Hepatocyte (in vitro differentiated cells): ENCODE data around the gene SAMD13. TPM values are rescaled to one million over a fixed set of nuclear protein-coding genes. Genes with fewer than 3 reads are reported as not detected.

Experiments
- DNase-seq: peaks from one replicate; pipeline ENCODE4 v3.0.0-alpha.2; 2016; ENCODE audit warnings: low spot score
- H2AFZ ChIP-seq: fragments of 200-600 bp; sonication (generic); 2 replicates; pipeline ENCODE4 v1.6.0; 2016; ENCODE audit warnings: antibody characterized with exemption, mild to moderate bottlenecking
- H3K27ac ChIP-seq: fragments of 200-600 bp; sonication (generic); 2 replicates; pipeline ENCODE4 v1.5.1; 2016; ENCODE audit warnings: mild to moderate bottlenecking
- H3K27me3 ChIP-seq: fragments of 200-600 bp; sonication (generic); 2 replicates; pipeline ENCODE4 v1.6.1; 2016
- H3K36me3 ChIP-seq: fragments of 200-600 bp; sonication (generic); replicated peaks from 2 replicates; pipeline ENCODE4 v1.5.1; 2016; ENCODE audit warnings: low read depth; ENCODE audit not compliant: insufficient read depth
- H3K4me1 ChIP-seq: fragments of 200-600 bp; sonication (generic); 2 replicates; pipeline ENCODE4 v1.5.1; 2016; ENCODE audit warnings: mild to moderate bottlenecking, moderate library complexity; ENCODE audit not compliant: insufficient read depth
- H3K4me2 ChIP-seq: fragments of 200-600 bp; sonication (generic); 2 replicates; pipeline ENCODE4 v1.6.0; 2016
- H3K4me3 ChIP-seq: fragments of 200-600 bp; sonication (generic); 2 replicates; pipeline ENCODE4 v1.5.1; 2016; ENCODE audit warnings: mild to moderate bottlenecking
- H3K79me2 ChIP-seq: fragments of 200-600 bp; sonication (generic); 2 replicates; pipeline ENCODE4 v1.6.0; 2017; ENCODE audit warnings: mild to moderate bottlenecking
- H3K9me2 ChIP-seq: fragments of 200-600 bp; sonication (generic); replicated peaks from 2 replicates; pipeline ENCODE4 v1.6.0; 2017; ENCODE audit warnings: mild to moderate bottlenecking; ENCODE audit not compliant: insufficient read depth
- H3K9me3 ChIP-seq: fragments of 200-600 bp; sonication (generic); 2 replicates; pipeline ENCODE4 v1.5.1; 2016; ENCODE audit warnings: low read depth, mild to moderate bottlenecking
- H4K20me1 ChIP-seq: fragments of 200-600 bp; sonication (generic); 2 replicates; pipeline ENCODE4 v1.6.0; 2016; ENCODE audit warnings: mild to moderate bottlenecking; ENCODE audit not compliant: insufficient read depth, poor library complexity, severe bottlenecking
- EZH2 ChIP-seq: fragments of 200-600 bp; sonication (generic); IDR thresholded peaks from 2 replicates; pipeline ENCODE4 v1.6.1; 2016; ENCODE audit warnings: antibody characterized with exemption, mild to moderate bottlenecking, borderline replicate concordance
- EZH2phosphoT487 ChIP-seq: fragments of 200-600 bp; sonication (generic); IDR thresholded peaks from one replicate; pipeline ENCODE4 v1.6.1; 2018; ENCODE audit warnings: antibody characterized with exemption, mild to moderate bottlenecking, low read depth, moderate library complexity; ENCODE audit not compliant: unreplicated experiment, severe bottlenecking
- WGBS: methylation state at CpG from one replicate; pipeline ENCODE4 v1.1.6; 2016; ENCODE audit warnings: low lambda C conversion rate; ENCODE audit errors: missing lambda C conversion rate; 5-methylcytosine and 5-hydroxymethylcytosine counted together
- polyA plus RNA-seq: library from polyadenylated mRNA; unstranded; fragments of >200 nt; fragmentation: Nextera tagmentation; extraction: Ambion mirVana; gene quantifications from 2 replicates; pipeline ENCODE4 v1.2.1, GENCODE V29; 2016
- total RNA-seq: library from RNA; depleted of rRNA; stranded (reverse); fragments of >200 nt; gene quantifications from 2 replicates; pipeline ENCODE4 v1.2.3, GENCODE V29; 2014
- TF ChIP-seq, protein P1 (sequence below): fragments of 200-600 bp; sonication (generic); IDR thresholded peaks from 2 replicates; pipeline ENCODE4 v1.5.1; 2016; ENCODE audit warnings: antibody characterized with exemption, mild to moderate bottlenecking; ENCODE audit not compliant: poor library complexity

Gene SAMD13
- total and polyA plus RNA-seq, 2 experiments from 2014 or later, result 0.88 to 2.4 TPM

DNA sequence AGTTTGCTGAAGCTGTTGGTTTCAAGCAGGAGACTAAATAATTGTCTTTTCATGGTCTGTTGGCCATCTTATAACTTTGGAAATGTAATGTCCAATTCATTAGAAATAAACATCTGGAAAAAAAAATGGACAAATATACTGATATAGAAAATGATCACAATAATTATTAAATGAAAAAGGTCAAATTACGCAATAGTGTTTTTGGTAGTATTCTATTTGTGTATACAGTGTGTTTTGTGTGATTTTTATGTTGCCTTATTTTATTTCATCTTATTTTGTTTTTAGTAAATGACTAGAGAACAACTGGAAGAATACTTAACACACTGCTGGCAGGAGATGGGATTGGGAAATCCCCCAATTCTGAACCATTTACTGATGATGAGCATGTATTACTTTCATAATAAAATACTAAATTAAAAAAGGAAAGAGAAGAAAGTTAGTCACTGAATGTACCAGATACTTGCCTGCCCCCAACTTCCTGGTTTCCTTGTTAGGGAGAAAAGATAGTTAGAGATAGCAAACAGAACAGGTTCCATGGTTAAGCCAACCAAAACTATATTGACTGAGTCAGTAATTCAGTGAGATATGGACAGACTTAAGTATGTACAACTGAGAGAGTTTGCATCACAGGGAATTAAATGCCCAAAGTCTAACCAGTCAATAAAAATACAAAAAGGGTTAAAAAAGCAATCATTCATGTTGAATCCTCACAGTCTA lies 24.0 kb upstream of the SAMD13 start:
- Histone ChIP-seq H3K36me3 (no peaks in the 10 kb centered on the region), H3K27ac (no peak overlapping the region), H3K9me3 (no peaks in the 10 kb centered on the region), H3K4me3 (no peak overlapping the region), H2AFZ (no peak overlapping the region), H3K4me1 (no peaks in the 10 kb centered on the region), H4K20me1 (no peaks in the 10 kb centered on the region), H3K4me2 (no peak overlapping the region), H3K27me3 (no peaks in the 10 kb centered on the region), H3K9me2 (no peaks in the 10 kb centered on the region), H3K79me2 (no peaks in the 10 kb centered on the region)
- WGBS, result 95% methylated on average over 1 of the region's 1 CpG
- DNase-seq, result no peak
- TF ChIP-seq EZH2phosphoT487 (no peak), EZH2 (no peak)
- TF ChIP-seq, protein P1, sequence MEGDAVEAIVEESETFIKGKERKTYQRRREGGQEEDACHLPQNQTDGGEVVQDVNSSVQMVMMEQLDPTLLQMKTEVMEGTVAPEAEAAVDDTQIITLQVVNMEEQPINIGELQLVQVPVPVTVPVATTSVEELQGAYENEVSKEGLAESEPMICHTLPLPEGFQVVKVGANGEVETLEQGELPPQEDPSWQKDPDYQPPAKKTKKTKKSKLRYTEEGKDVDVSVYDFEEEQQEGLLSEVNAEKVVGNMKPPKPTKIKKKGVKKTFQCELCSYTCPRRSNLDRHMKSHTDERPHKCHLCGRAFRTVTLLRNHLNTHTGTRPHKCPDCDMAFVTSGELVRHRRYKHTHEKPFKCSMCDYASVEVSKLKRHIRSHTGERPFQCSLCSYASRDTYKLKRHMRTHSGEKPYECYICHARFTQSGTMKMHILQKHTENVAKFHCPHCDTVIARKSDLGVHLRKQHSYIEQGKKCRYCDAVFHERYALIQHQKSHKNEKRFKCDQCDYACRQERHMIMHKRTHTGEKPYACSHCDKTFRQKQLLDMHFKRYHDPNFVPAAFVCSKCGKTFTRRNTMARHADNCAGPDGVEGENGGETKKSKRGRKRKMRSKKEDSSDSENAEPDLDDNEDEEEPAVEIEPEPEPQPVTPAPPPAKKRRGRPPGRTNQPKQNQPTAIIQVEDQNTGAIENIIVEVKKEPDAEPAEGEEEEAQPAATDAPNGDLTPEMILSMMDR, result no peak

DNA sequence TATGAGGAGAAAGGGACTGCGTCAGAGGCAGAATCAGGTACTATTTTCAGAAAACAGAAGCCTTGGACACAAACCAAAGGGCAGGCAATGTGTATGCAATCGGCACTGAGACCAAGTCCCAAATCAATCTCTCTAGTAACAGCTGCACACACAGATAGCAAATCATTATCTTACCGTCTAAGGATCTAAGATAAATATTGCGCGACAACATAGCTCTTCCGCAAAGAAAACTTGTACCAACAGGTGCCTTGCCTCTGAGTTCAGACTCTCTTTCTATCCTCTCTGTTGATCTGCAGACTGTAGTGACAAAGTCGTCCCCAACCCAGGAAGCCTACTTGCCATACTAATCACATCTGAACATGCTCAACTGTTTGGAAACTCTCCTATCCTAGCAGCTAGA lies 22.6 kb upstream of the SAMD13 start:
- Histone ChIP-seq H3K9me3 (no peaks in the 10 kb centered on the region), H3K9me2 (no peaks in the 10 kb centered on the region), H3K4me3 (no peak overlapping the region), H3K27me3 (no peaks in the 10 kb centered on the region), H3K27ac (peak overlapping the region; percentile 38), H3K4me1 (no peaks in the 10 kb centered on the region), H3K36me3 (no peaks in the 10 kb centered on the region), H2AFZ (no peak overlapping the region), H3K79me2 (no peaks in the 10 kb centered on the region), H4K20me1 (no peaks in the 10 kb centered on the region), H3K4me2 (peak overlapping the region; percentile 53)
- TF ChIP-seq EZH2phosphoT487 (no peak), EZH2 (no peak)
- TF ChIP-seq, protein P1, result no peak
- DNase-seq, result no peak
- WGBS, result 70% methylated on average over 7 of the region's 7 CpGs

DNA sequence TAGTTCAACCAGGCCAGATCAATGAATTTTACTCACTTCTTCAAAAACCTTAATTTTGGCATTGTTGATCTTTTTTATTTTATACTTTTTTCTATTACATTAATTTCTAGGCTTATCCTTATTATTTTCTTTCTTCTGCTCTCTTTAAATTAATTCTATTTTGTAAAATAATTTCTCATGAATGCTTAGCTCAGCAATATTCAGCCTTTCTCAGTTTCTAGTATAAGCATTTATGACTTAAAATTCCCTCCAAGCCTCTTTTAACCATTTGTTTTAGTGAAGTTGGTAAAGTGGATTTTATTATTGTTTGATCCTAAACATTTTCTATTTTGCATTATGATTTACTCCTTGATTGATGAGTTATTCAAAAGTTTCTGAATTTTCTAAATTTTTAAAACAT lies 20.6 kb upstream of the SAMD13 start:
- no peaks in the 10 kb centered on the region for H3K9me3 ChIP-seq
- no peak overlapping the region for H3K4me2 ChIP-seq
- no peaks in the 10 kb centered on the region for H4K20me1 ChIP-seq
- no peak overlapping the region for H3K4me3 ChIP-seq
- TF ChIP-seq EZH2phosphoT487, result no peak
- H3K27me3 ChIP-seq, result no peaks in the 10 kb centered on the region
- H3K79me2 ChIP-seq, result no peaks in the 10 kb centered on the region
- no peak for DNase-seq
- no peaks in the 10 kb centered on the region for H3K9me2 ChIP-seq
- H3K36me3 ChIP-seq, result no peaks in the 10 kb centered on the region
- no peaks in the 10 kb centered on the region for H3K4me1 ChIP-seq
- H3K27ac ChIP-seq, result no peak overlapping the region
- no peak overlapping the region for H2AFZ ChIP-seq

DNA sequence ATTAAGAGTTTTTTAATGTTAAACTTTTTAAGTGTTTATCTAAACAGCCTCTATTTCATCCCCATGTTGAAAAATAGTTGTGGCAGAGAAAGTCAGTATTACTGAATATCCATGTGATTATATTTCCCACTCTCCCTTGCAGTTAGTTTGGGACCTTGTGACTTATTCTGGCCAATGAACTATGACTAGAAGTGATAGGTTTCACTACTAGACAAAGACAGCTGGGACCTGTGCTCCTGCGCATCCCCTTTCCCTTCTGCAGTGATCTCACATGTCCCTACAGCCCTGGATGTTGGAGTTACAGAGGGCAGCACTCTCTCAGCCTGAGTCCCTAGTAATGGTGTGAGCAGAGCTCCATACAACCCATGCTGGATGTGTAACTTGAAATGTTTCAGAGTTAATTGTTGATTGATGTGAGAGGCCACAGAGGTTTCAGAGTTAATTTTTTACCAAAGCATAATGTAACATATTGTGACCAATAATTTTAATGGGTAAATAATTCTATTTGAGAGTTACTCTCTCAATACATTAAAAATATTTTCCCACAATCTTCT lies 18.7 kb upstream of the SAMD13 start:
- Histone ChIP-seq H3K4me3 (no peak overlapping the region), H3K27ac (no peak overlapping the region), H2AFZ (no peak overlapping the region), H3K36me3 (no peaks in the 10 kb centered on the region), H3K79me2 (no peaks in the 10 kb centered on the region), H3K4me2 (no peak overlapping the region), H3K9me3 (no peaks in the 10 kb centered on the region), H3K9me2 (no peaks in the 10 kb centered on the region), H4K20me1 (no peaks in the 10 kb centered on the region), H3K27me3 (no peaks in the 10 kb centered on the region), H3K4me1 (no peaks in the 10 kb centered on the region)
- TF ChIP-seq, protein P1, result no peak
- TF ChIP-seq EZH2 (no peak), EZH2phosphoT487 (no peak)
- no peak for DNase-seq
- WGBS, result 96% methylated on average over 1 of the region's 1 CpG
